HG02852 (cell line): ENCODE data around the gene CHCHD6.

Experiments used
- ATAC-seq: cut with Tn5 transposase; IDR thresholded peaks from one replicate; pipeline ENCODE4 v1.9.1; 2021; ENCODE audit warnings: mild to moderate bottlenecking, moderate library complexity; ENCODE audit not compliant: unreplicated experiment

The CHCHD6 gene

GRCh38 chr3:126668450-126669401 is 35.3 kb upstream of the CHCHD6 start:
- ATAC-seq = no peak

- no peak for ATAC-seq
These were observed 32.5 kb upstream of the CHCHD6 start for GRCh38 chr3:126671521-126671920.

- no peak for ATAC-seq
These were observed 31.7 kb upstream of the CHCHD6 start for GRCh38 chr3:126672340-126672739.

GRCh38 chr3:126672741-126673140 is 31.3 kb upstream of the CHCHD6 start:
- ATAC-seq = no peak

GRCh38 chr3:126676919-126677705 is 26.9 kb upstream of the CHCHD6 start:
- ATAC-seq = no peak

GRCh38 chr3:126677862-126678503 is 26.1 kb upstream of the CHCHD6 start:
- no peak for ATAC-seq

GRCh38 chr3:126678693-126679317 is 25.2 kb upstream of the CHCHD6 start:
- ATAC-seq = no peak

GRCh38 chr3:126679318-126679751 is 24.7 kb upstream of the CHCHD6 start:
- ATAC-seq = no peak

- ATAC-seq = no peak
These were observed 24.0 kb upstream of the CHCHD6 start for GRCh38 chr3:126679831-126680666.

GRCh38 chr3:126680667-126681055 is 23.4 kb upstream of the CHCHD6 start:
- ATAC-seq = no peak

GRCh38 chr3:126682009-126682408 is 22.0 kb upstream of the CHCHD6 start:
- no peak for ATAC-seq

GRCh38 chr3:126683069-126683468 is 21.0 kb upstream of the CHCHD6 start:
- no peak for ATAC-seq

GRCh38 chr3:126684218-126684751 is 19.8 kb upstream of the CHCHD6 start:
- ATAC-seq = no peak

GRCh38 chr3:126685021-126685420 is 19.0 kb upstream of the CHCHD6 start:
- ATAC-seq = no peak

GRCh38 chr3:126685493-126685892 is 18.5 kb upstream of the CHCHD6 start:
- ATAC-seq = no peak

GRCh38 chr3:126691765-126692164 is 12.3 kb upstream of the CHCHD6 start:
- no peak for ATAC-seq

GRCh38 chr3:126692858-126693257 is 11.2 kb upstream of the CHCHD6 start:
- no peak for ATAC-seq

- ATAC-seq = no peak
These were observed 10.1 kb upstream of the CHCHD6 start for GRCh38 chr3:126693921-126694320.

GRCh38 chr3:126696701-126697267 is 7.3 kb upstream of the CHCHD6 start:
- ATAC-seq = no peak
